ENCODE measurements around the gene MMP13.
A peak's percentile ranks its signal among the peaks of the same experiment; 100 is the strongest.

The MMP13 gene

DNA sequence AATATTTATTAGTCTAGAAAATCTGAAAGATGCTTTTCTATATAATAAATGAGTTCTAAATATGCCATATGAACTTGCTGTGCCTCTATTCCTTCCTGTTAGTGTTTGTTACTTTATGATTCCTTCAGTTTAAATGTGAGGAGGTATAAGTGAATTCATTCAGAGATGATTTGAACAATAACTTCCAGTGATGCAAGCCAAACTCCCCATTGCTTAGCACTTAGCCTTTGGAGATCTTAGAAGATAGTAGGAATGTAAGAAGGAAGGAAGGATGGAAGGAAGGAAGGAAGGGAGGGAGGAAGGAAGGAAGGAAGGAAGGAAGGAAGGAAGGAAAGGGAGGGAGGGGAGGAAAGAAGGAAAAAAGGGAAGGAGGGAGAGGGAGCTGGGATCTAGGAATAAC is 25.1 kb downstream of the MMP13 start:
- Histone ChIP-seq H3K4me1 (ENCODE audit: control insufficient read depth, insufficient read depth, low read length) (no peaks in the 10 kb centered on the region), H3K27ac (ENCODE audit: extremely low read depth, low read depth, low read length) (no peak overlapping the region), H3K36me3 (ENCODE audit: control insufficient read depth in 2 of 2, insufficient read depth in 1 of 2, low read length in 2 of 2) (no peaks in the 10 kb centered on the region), H3K9me3 (ENCODE audit: control insufficient read depth, insufficient read depth, low read depth, low read length) (no peaks in the 10 kb centered on the region), H3K4me3 (ENCODE audit: low read depth, low read length) (no peak overlapping the region)
- POLR2A ChIA-PET: no interaction called here
- TF ChIP-seq ZNF366 (tag by site-specific recombination; conservative IDR thresholded peaks at IDR 0.05) (0 out of 2 replicates have a peak, but pooled peaks have one; percentile 22), ZNF112 (tag by site-specific recombination; IDR thresholded peaks at IDR 0.05) (no peak)
- CTCF ChIA-PET: interaction anchor here (0.9 to 2.4 kb wide), 5 partner anchors 11 to 197 kb away, joined by 3 to 11 read pairs (median 5); no protein-coding TSS in a partner anchor

DNA sequence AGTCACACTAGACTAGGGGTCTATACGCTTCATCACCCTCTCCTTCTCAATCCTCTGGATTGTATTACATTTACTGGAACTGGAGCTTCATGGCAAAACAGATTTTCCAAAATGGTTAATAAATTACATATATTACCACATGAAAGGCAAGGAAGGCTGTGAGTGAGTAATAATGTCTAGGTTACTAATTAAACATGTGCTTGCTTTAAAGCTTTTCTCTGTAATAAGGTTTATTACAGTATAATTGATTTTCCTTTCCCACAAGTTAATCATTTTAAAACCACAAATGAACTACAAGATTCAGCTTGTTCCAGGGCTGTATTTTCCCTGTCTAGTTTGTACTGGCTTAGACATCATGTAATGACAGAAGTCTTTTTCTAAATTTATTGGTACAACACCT is 25.6 kb downstream of the MMP13 start:
- Histone ChIP-seq H3K4me3 (ENCODE audit: low read depth, low read length) (no peak overlapping the region), H3K4me1 (ENCODE audit: control insufficient read depth, insufficient read depth, low read length) (no peaks in the 10 kb centered on the region), H3K27ac (ENCODE audit: extremely low read depth, low read depth, low read length) (no peak overlapping the region), H3K9me3 (ENCODE audit: control insufficient read depth, insufficient read depth, low read depth, low read length) (no peaks in the 10 kb centered on the region), H3K36me3 (ENCODE audit: control insufficient read depth in 2 of 2, insufficient read depth in 1 of 2, low read length in 2 of 2) (no peaks in the 10 kb centered on the region)
- ChIA-PET POLR2A (no interaction called here), CTCF (interaction anchor here (1.2 to 2.4 kb wide), 3 partner anchors 11 to 196 kb away, joined by 3 to 9 read pairs (median 5); no protein-coding TSS in a partner anchor)
- TF ChIP-seq ZNF621 (tag by site-specific recombination; IDR thresholded peaks at IDR 0.05): no peak
- TF ChIP-seq, protein P1, sequence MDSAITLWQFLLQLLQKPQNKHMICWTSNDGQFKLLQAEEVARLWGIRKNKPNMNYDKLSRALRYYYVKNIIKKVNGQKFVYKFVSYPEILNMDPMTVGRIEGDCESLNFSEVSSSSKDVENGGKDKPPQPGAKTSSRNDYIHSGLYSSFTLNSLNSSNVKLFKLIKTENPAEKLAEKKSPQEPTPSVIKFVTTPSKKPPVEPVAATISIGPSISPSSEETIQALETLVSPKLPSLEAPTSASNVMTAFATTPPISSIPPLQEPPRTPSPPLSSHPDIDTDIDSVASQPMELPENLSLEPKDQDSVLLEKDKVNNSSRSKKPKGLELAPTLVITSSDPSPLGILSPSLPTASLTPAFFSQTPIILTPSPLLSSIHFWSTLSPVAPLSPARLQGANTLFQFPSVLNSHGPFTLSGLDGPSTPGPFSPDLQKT (IDR thresholded peaks at IDR 0.05; ENCODE audit: borderline replicate concordance, low read depth, low read length): no peak
- TF ChIP-seq ZNF529 (tag by site-specific recombination; IDR thresholded peaks at IDR 0.05; ENCODE audit: insufficient replicate concordance): no peak
- TF ChIP-seq, protein P2, sequence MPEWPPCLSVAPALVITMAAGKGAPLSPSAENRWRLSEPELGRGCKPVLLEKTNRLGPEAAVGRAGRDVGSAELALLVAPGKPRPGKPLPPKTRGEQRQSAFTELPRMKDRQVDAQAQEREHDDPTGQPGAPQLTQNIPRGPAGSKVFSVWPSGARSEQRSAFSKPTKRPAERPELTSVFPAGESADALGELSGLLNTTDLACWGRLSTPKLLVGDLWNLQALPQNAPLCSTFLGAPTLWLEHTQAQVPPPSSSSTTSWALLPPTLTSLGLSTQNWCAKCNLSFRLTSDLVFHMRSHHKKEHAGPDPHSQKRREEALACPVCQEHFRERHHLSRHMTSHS (tag by site-specific recombination; IDR thresholded peaks at IDR 0.05): no peak
- TF ChIP-seq, protein P3, sequence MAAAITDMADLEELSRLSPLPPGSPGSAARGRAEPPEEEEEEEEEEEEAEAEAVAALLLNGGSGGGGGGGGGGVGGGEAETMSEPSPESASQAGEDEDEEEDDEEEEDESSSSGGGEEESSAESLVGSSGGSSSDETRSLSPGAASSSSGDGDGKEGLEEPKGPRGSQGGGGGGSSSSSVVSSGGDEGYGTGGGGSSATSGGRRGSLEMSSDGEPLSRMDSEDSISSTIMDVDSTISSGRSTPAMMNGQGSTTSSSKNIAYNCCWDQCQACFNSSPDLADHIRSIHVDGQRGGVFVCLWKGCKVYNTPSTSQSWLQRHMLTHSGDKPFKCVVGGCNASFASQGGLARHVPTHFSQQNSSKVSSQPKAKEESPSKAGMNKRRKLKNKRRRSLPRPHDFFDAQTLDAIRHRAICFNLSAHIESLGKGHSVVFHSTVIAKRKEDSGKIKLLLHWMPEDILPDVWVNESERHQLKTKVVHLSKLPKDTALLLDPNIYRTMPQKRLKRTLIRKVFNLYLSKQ (tag by site-specific recombination; IDR thresholded peaks at IDR 0.05; ENCODE audit: borderline replicate concordance): no peak
- TF ChIP-seq, protein P4, sequence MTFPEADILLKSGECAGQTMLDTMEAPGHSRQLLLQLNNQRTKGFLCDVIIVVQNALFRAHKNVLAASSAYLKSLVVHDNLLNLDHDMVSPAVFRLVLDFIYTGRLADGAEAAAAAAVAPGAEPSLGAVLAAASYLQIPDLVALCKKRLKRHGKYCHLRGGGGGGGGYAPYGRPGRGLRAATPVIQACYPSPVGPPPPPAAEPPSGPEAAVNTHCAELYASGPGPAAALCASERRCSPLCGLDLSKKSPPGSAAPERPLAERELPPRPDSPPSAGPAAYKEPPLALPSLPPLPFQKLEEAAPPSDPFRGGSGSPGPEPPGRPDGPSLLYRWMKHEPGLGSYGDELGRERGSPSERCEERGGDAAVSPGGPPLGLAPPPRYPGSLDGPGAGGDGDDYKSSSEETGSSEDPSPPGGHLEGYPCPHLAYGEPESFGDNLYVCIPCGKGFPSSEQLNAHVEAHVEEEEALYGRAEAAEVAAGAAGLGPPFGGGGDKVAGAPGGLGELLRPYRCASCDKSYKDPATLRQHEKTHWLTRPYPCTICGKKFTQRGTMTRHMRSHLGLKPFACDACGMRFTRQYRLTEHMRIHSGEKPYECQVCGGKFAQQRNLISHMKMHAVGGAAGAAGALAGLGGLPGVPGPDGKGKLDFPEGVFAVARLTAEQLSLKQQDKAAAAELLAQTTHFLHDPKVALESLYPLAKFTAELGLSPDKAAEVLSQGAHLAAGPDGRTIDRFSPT (tag by site-specific recombination; IDR thresholded peaks at IDR 0.05): no peak
- TF ChIP-seq ZNF223 (tag by site-specific recombination; IDR thresholded peaks at IDR 0.05): no peak
- TF ChIP-seq ZNF157 (tag by site-specific recombination; IDR thresholded peaks at IDR 0.05): no peak
- TF ChIP-seq RBAK (tag by site-specific recombination; IDR thresholded peaks at IDR 0.05): no peak

DNA sequence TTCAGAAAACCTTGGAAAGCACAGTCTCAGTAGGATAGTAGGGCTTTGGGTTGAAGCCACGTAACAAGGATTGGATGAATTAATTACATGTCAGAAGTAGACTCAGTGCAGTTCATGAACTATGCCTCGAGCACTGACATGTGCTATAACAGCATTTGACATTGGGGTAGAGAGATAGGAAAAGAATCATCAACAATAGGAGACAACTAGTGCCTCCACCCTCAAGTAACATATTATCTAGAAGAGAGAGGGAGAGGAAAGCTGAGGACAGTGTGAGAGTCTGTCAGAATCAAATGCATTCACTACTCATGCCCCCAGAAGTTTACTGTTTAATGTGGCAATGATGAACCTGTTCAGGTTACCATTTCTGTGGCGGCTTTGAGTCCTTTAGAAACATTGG is 26.4 kb downstream of the MMP13 start:
- no peak for TF ChIP-seq ZNF404 (tag by site-specific recombination; IDR thresholded peaks at IDR 0.05)
- TF ChIP-seq, protein P5, sequence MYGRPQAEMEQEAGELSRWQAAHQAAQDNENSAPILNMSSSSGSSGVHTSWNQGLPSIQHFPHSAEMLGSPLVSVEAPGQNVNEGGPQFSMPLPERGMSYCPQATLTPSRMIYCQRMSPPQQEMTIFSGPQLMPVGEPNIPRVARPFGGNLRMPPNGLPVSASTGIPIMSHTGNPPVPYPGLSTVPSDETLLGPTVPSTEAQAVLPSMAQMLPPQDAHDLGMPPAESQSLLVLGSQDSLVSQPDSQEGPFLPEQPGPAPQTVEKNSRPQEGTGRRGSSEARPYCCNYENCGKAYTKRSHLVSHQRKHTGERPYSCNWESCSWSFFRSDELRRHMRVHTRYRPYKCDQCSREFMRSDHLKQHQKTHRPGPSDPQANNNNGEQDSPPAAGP (tag by site-specific recombination; IDR thresholded peaks at IDR 0.05): no peak
- TF ChIP-seq ZNF350 (tag by site-specific recombination; IDR thresholded peaks at IDR 0.05): no peak
- TF ChIP-seq, protein P6, sequence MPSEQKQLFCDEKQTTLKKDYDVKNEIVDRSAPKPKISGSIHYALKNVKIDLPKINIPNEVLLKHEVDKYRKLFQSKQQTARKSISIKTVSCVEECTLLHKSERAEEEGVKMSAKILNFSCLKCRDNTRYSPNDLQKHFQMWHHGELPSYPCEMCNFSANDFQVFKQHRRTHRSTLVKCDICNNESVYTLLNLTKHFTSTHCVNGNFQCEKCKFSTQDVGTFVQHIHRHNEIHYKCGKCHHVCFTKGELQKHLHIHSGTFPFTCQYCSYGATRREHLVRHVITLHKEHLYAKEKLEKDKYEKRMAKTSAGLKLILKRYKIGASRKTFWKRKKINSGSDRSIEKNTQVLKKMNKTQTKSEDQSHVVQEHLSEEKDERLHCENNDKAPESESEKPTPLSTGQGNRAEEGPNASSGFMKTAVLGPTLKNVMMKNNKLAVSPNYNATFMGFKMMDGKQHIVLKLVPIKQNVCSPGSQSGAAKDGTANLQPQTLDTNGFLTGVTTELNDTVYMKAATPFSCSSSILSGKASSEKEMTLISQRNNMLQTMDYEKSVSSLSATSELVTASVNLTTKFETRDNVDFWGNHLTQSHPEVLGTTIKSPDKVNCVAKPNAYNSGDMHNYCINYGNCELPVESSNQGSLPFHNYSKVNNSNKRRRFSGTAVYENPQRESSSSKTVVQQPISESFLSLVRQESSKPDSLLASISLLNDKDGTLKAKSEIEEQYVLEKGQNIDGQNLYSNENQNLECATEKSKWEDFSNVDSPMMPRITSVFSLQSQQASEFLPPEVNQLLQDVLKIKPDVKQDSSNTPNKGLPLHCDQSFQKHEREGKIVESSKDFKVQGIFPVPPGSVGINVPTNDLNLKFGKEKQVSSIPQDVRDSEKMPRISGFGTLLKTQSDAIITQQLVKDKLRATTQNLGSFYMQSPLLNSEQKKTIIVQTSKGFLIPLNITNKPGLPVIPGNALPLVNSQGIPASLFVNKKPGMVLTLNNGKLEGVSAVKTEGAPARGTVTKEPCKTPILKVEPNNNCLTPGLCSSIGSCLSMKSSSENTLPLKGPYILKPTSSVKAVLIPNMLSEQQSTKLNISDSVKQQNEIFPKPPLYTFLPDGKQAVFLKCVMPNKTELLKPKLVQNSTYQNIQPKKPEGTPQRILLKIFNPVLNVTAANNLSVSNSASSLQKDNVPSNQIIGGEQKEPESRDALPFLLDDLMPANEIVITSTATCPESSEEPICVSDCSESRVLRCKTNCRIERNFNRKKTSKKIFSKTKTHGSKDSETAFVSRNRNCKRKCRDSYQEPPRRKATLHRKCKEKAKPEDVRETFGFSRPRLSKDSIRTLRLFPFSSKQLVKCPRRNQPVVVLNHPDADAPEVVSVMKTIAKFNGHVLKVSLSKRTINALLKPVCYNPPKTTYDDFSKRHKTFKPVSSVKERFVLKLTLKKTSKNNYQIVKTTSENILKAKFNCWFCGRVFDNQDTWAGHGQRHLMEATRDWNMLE (tag by site-specific recombination; conservative IDR thresholded peaks at IDR 0.05; ENCODE audit: low read depth): no peak
- no peak for TF ChIP-seq KLF9 (tag by site-specific recombination; IDR thresholded peaks at IDR 0.05; ENCODE audit: low read depth)
- no peak for TF ChIP-seq ZFP37 (tag by site-specific recombination; IDR thresholded peaks at IDR 0.05)
- TF ChIP-seq KLF16 (tag by site-specific recombination; IDR thresholded peaks at IDR 0.05): no peak
- ChIA-PET CTCF (interaction anchor here (2.0 to 2.4 kb wide), 3 partner anchors 12 to 196 kb away, joined by 5 to 14 read pairs (median 9); no protein-coding TSS in a partner anchor), POLR2A (no interaction called here)
- no peaks in the 10 kb centered on the region for H3K4me1 ChIP-seq (ENCODE audit: control insufficient read depth, insufficient read depth, low read length)
- no peaks in the 10 kb centered on the region for H3K9me3 ChIP-seq (ENCODE audit: control insufficient read depth, insufficient read depth, low read depth, low read length)
- H3K27ac ChIP-seq (ENCODE audit: extremely low read depth, low read depth, low read length): no peak overlapping the region
- no peaks in the 10 kb centered on the region for H3K36me3 ChIP-seq (ENCODE audit: control insufficient read depth in 2 of 2, insufficient read depth in 1 of 2, low read length in 2 of 2)
- no peak overlapping the region for H3K4me3 ChIP-seq (ENCODE audit: low read depth, low read length)
